Measurements from ENCODE around the gene CIAO2A. TPM values are rescaled to one million over a fixed set of nuclear protein-coding genes. Genes with fewer than 3 reads are reported as not detected.

The CIAO2A gene
- total RNA-seq, 1 experiment from 2014 or later, result 74.4 TPM

DNA sequence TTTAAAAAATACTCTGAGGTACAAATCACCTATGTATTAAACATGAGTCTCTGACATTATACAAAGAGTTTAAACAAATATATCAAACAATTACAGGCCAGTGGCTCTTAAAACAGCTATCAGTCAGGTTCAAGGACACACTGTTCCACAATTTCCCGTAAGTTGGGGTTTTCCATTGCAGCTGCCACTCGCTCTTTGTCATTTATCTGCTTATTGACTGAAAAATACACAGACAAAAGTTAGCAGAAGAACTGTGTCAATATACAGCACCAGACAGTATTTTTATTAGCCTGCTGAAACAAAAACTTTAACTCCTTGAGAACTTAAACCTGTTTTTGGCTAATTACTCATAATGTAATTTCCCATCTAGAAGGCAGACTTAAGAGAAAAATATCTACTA is 20.8 kb downstream of the CIAO2A start:
- Histone ChIP-seq H3K27me3 (ENCODE audit: insufficient read depth, low read length) (no peaks in the 10 kb centered on the region), H3K56ac (ENCODE audit: insufficient read length, low read depth, low read length) (no peak overlapping the region), H3K4me1 (ENCODE audit: insufficient read depth, low read length) (no peaks in the 10 kb centered on the region), H3K23ac (ENCODE audit: insufficient read length, low read depth, low read length) (no peak overlapping the region), H2AK5ac (ENCODE audit: insufficient read length, low read length) (no peak overlapping the region), H2BK5ac (ENCODE audit: insufficient read length, low read length) (no peak overlapping the region), H3K4ac (ENCODE audit: low read depth, low read length) (no peak overlapping the region), H3K79me1 (ENCODE audit: insufficient read depth, low read depth, low read length, poor library complexity, severe bottlenecking) (no peaks in the 10 kb centered on the region), H3K79me2 (ENCODE audit: insufficient read depth, low read length) (no peaks in the 10 kb centered on the region), H3K4me2 (ENCODE audit: insufficient read depth, insufficient read length, low read length) (no peak overlapping the region), H4K20me1 (ENCODE audit: control insufficient read depth, insufficient read depth, insufficient read length) (no peaks in the 10 kb centered on the region), H2BK12ac (ENCODE audit: insufficient read length, low read depth, low read length) (no peak overlapping the region), H2BK15ac (ENCODE audit: low read depth, low read length) (no peak overlapping the region), H3K27ac (ENCODE audit: insufficient read length, low read depth, low read length) (no peak overlapping the region), H3K14ac (ENCODE audit: insufficient read depth, low read length) (no peak overlapping the region), H3K9ac (ENCODE audit: extremely low read depth, insufficient read length, low read length) (no peak overlapping the region), H3K9me3 (ENCODE audit: control insufficient read depth, low read depth, low read length) (no peaks in the 10 kb centered on the region), H3T11ph (ENCODE audit: low read length) (no peak overlapping the region), H4K91ac (ENCODE audit: insufficient read length, low read depth, low read length) (no peak overlapping the region), H3K23me2 (ENCODE audit: insufficient read length, low read depth, low read length, poor library complexity, severe bottlenecking) (no peaks in the 10 kb centered on the region), H2AFZ (ENCODE audit: low read length) (no peak overlapping the region), H3K18ac (ENCODE audit: insufficient read length, low read depth, low read length) (no peak overlapping the region), H4K8ac (replicated peaks; ENCODE audit: insufficient read length, low read depth, low read length) (no peak overlapping the region), H4K5ac (ENCODE audit: insufficient read length, low read depth, low read length) (no peak overlapping the region), H2BK20ac (ENCODE audit: low read depth, low read length, poor library complexity, severe bottlenecking) (no peak overlapping the region), H2BK120ac (ENCODE audit: low read depth, low read length, poor library complexity, severe bottlenecking) (no peak overlapping the region)
- no peaks in the 10 kb centered on the region for H3K9me3 Mint-ChIP-seq
- H3K4me3 Mint-ChIP-seq, result no peak overlapping the region
- H3K27ac Mint-ChIP-seq, result no peak overlapping the region
- no peak for DNase-seq
- no peaks in the 10 kb centered on the region for H3K27me3 Mint-ChIP-seq (ENCODE audit: low read depth)
- peaks cover 1 to 2% of the 10 kb centered on the region in 2 experiments; a peak in 2 of 4 replicates for H3K4me1 Mint-ChIP-seq
- H3K36me3 Mint-ChIP-seq (ENCODE audit: insufficient read depth in 1 of 3, low read depth in 3 of 3), result peaks cover 6 to 32% (median 21%) of the 10 kb centered on the region in 3 experiments; a peak in 6 of 7 replicates
- WGBS (ENCODE audit: extremely low coverage, insufficient read length, low lambda C conversion rate), result no CpG with 5 or more reads among the region's 2 CpGs
- TF ChIP-seq, protein P1, sequence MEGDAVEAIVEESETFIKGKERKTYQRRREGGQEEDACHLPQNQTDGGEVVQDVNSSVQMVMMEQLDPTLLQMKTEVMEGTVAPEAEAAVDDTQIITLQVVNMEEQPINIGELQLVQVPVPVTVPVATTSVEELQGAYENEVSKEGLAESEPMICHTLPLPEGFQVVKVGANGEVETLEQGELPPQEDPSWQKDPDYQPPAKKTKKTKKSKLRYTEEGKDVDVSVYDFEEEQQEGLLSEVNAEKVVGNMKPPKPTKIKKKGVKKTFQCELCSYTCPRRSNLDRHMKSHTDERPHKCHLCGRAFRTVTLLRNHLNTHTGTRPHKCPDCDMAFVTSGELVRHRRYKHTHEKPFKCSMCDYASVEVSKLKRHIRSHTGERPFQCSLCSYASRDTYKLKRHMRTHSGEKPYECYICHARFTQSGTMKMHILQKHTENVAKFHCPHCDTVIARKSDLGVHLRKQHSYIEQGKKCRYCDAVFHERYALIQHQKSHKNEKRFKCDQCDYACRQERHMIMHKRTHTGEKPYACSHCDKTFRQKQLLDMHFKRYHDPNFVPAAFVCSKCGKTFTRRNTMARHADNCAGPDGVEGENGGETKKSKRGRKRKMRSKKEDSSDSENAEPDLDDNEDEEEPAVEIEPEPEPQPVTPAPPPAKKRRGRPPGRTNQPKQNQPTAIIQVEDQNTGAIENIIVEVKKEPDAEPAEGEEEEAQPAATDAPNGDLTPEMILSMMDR (conservative IDR thresholded peaks at IDR 0.05), result no peak

Data from H9 (cell line).